Measurements from ENCODE around the gene CORO2B.

- no peak for TF ChIP-seq POLR2A (IDR thresholded peaks at IDR 0.05)
- TF ChIP-seq EP300 (IDR thresholded peaks at IDR 0.05) = no peak
These were observed 184.3 kb downstream of the CORO2B start for GRCh38 chr15:68763063-68763462.

All from ovary (tissue), 1 donor.